Fibroblast of pulmonary artery (primary cell): Measurements from ENCODE around the gene ATXN1.
A peak's percentile ranks its signal among the peaks of the same experiment; 100 is the strongest.
"Not testable (repeated sequence)": the region's sequence is repeated elsewhere in the genome, so short reads cannot be mapped to it uniquely, and the experiment has no call there.

ENCODE experiments used
- DNase-seq: peaks from one replicate; pipeline ENCODE4 v3.0.0-alpha.2; 2010; ENCODE audit warnings: low read depth
- H3K4me3 ChIP-seq: replicated peaks from 2 replicates; pipeline ENCODE4 v1.5.1; 2011; ENCODE audit warnings: low read depth, mild to moderate bottlenecking, control low read depth, low read length, moderate library complexity
- TF ChIP-seq, protein P1 (sequence below): IDR thresholded peaks from 2 replicates; pipeline ENCODE4 v1.5.1; 2011; ENCODE audit warnings: mild to moderate bottlenecking, control low read depth, low read length, inconsistent platforms; ENCODE audit errors: missing control alignments

Gene ATXN1

DNA sequence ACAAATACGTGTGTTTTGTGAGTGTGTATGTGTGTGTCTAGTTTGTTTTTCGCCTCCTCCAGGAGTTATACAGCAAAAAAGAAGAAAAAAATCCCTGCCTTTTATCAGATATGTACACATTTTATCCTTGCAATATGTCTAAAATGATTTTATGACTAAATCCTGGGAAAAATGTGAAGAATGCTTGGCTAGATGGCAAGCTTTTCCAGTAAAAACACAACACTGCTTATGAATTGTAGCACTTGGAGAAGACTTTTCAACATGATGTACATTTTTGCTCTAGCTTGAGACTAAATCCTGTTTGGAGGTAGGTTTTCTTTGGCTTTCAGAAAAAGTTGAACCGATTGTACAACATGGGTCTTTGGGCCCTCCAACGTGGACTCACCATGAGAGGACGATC, 362.7 kb downstream of the ATXN1 start:
- TF ChIP-seq, protein P1, sequence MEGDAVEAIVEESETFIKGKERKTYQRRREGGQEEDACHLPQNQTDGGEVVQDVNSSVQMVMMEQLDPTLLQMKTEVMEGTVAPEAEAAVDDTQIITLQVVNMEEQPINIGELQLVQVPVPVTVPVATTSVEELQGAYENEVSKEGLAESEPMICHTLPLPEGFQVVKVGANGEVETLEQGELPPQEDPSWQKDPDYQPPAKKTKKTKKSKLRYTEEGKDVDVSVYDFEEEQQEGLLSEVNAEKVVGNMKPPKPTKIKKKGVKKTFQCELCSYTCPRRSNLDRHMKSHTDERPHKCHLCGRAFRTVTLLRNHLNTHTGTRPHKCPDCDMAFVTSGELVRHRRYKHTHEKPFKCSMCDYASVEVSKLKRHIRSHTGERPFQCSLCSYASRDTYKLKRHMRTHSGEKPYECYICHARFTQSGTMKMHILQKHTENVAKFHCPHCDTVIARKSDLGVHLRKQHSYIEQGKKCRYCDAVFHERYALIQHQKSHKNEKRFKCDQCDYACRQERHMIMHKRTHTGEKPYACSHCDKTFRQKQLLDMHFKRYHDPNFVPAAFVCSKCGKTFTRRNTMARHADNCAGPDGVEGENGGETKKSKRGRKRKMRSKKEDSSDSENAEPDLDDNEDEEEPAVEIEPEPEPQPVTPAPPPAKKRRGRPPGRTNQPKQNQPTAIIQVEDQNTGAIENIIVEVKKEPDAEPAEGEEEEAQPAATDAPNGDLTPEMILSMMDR, result no peak
- no peak overlapping the region for H3K4me3 ChIP-seq
- peak; percentile 75 for DNase-seq

DNA sequence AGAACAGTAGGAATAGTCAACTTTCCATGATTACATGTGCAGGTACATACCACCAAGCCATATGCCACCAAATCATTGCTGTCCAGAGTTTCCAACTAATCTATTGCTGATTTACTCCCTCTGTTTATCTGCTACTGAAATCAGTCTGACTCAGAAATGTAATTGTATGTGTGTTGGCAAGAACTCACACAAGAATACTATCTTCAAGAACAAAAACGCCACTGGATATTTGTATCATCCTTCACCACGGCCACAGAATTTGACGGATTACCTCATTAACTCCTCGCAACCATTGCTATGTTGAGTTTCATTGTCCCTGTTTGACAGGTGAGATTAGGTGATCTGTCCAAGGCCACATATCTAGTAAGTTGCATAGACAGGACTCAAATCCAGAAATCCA, 363.6 kb downstream of the ATXN1 start:
- no peak overlapping the region for H3K4me3 ChIP-seq
- TF ChIP-seq, protein P1, result no peak
- no peak for DNase-seq

DNA sequence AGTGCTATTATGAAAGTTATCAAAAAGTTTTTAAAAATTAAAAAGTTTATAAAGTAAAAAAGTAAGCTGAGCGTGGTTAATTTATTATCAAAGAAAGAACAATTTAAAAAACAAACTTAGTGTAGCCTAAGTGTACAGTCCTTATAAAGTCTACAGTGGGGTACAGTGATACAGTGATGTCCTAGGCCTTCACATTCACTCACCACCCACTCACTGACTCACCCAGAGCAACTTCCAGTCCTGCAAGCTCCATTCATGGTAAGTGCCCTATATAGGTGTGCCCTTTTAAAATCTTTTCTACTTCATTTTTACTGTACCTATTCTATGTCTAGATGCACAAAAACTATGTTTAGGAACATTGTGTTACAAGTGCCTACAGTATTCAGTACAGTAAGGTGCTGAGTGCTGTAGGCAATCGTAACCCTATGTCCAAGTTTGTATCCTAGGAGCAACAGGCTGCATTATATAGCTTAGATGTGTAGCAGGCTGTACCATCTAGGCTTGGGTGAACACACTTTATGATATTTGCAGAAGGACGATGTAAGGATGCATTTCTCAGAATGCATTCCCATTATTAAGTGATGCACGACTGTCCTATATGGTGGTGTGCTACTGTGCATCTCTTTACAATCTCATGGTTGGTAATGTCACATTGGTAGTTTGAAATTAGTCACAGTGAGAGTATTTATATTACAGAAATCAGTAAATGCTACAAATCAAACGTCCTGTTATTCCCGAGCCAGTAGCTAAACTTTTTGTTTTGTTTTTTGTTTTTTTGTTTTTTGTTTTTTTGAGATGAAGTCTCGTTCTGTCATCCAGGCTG, 364.6 kb downstream of the ATXN1 start:
- DNase-seq, result no peak
- TF ChIP-seq, protein P1, result no peak

DNA sequence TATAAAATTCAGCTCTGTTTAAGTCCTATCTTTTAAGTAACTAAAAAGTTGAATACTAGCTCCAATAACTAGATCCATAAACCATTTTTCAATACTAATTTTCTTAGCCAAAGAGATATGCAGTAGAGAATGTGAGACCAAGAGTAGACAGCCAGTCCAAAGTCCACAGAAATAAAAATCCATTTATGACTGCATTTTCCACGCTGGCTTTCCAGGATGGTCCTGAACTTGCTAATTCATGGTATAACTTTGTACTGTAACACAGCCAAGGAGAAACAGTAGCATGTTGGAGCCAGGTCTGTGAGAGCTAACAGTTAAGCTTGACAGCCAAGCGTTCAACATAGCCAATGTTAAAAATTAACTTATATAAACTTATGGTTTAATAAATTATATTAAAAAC, 366.6 kb downstream of the ATXN1 start:
- DNase-seq, result no peak
- no peak overlapping the region for H3K4me3 ChIP-seq
- TF ChIP-seq, protein P1, result no peak

More for the DNA sequence above, 364.6 kb downstream of the ATXN1 start:
- no peak overlapping the region for H3K4me3 ChIP-seq

DNA sequence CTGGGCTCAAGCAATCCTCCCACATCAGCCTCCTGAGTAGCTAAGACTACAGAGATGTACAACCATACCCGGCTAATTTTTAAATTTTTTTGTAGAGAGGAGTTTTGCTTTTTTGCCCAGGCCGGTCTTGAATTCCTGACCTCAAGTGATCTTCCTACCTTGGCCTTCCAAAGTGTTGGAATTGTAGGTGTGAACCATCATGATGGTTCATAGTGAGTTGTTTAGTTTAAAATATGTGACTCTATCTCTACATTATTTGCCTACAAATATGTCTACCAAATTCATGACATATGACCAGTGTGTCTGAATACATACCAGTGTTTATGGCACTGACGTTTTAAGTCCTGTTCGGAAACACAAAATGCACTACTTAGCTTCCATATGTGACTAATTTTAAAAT, 367.9 kb downstream of the ATXN1 start:
- TF ChIP-seq, protein P1, result no peak
- DNase-seq, result no peak
- H3K4me3 ChIP-seq, result no peak overlapping the region

DNA sequence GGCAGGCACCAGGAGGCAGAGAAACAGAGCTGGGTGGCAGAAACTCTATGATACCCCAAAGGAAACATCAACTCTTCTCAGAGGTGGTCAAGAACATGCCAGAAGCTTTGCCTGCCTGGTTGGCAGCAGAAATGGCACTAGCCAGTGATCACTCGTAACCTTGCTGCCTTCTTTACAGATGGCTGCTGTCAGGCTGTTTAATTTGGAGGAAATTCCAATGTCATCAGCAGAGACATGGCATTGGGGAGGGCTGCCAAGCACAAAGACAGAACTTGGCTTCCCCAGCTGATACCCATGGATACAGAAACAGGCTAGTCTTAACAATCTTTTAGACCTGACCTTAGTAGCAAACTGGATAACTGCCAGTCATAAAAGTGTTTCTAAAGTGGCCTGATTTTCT, 369.2 kb downstream of the ATXN1 start:
- H3K4me3 ChIP-seq, result no peak overlapping the region
- TF ChIP-seq, protein P1, result no peak
- DNase-seq, result peak; percentile 26

DNA sequence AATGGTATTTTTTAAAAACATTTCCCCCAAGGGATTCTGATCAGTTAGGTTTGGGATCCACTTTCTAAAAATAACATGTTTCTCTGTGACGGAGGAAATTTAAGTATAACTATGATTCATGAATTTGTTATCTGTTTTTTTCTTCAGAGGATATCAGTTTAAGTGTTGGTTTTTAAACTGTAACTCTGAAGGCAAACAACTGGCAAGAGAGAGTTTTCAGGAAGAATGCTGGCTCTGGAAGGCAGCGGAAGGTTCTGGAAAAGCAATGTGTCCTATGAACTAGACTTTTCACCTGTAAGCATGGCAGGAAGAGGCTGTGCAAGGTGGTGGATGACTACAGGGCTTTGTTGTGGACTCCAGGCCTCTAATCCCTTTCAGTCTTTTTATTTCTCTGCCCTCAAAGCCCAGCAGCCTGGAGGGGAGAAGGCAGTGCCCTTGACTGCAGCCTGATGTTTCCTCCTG, 369.8 kb downstream of the ATXN1 start:
- peak; percentile 35 for DNase-seq
- no peak overlapping the region for H3K4me3 ChIP-seq
- TF ChIP-seq, protein P1, result no peak

DNA sequence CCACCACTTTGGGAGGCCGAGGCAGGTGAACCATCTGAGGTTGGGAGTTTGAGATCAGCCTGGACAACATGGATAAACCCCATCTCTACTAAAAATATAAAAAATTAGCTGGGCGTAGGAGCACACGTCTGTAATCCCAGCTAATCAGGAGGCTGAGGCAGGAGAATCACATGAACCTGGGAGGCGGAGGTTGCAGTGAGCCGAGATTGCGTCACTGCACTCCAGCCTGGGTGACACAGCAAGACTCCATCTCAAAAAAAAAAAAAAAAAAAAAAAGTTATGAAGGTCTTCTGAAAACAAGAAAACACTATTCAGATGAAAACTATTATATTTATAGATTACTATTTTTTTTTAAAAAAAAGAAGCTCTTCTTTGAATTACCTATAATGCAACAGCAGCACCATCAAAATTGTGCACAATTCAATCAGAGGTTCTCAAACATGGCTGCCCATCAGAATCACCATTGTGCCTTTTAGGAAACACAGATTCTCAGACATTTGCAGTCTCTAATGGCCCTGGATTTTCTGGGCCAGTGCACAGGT, 370.3 kb downstream of the ATXN1 start:
- not testable (repeated sequence) for H3K4me3 ChIP-seq, DNase-seq
